GM19099 (cell line): ENCODE measurements around the gene HAO1.

Source experiments
- POLR2A ChIP-seq: IDR thresholded peaks from 3 replicates; pipeline ENCODE4 v1.6.1; 2011; ENCODE audit warnings: low read depth; ENCODE audit not compliant: insufficient read length; ENCODE audit errors: extremely low read depth

HAO1 gene

GRCh38 chr20:7940341-7940740, at the start of gene HAO1:
HAO1 (minus strand) TSS chr20:7940458; CDS start chr20:7940422, 36 bp downstream.
- no peak for TF ChIP-seq POLR2A

GRCh38 chr20:7989379-7989778, 49.1 kb upstream of the HAO1 start:
- no peak for TF ChIP-seq POLR2A

GRCh38 chr20:7985916-7986315, 45.7 kb upstream of the HAO1 start:
- TF ChIP-seq POLR2A = no peak

GRCh38 chr20:7984192-7984591, 43.9 kb upstream of the HAO1 start:
- no peak for TF ChIP-seq POLR2A

- TF ChIP-seq POLR2A = no peak
Observed at GRCh38 chr20:7981374-7981773, 41.1 kb upstream of the HAO1 start.

GRCh38 chr20:7980332-7981046, 40.2 kb upstream of the HAO1 start:
- no peak for TF ChIP-seq POLR2A

- TF ChIP-seq POLR2A = no peak
Observed at GRCh38 chr20:7977709-7978108, 37.5 kb upstream of the HAO1 start.

- TF ChIP-seq POLR2A = no peak
Observed at GRCh38 chr20:7975851-7976414, 35.7 kb upstream of the HAO1 start.

- no peak for TF ChIP-seq POLR2A
Observed at GRCh38 chr20:7974785-7975435, 34.7 kb upstream of the HAO1 start.

GRCh38 chr20:7971536-7972280, 31.4 kb upstream of the HAO1 start:
- TF ChIP-seq POLR2A = no peak

- no peak for TF ChIP-seq POLR2A
Observed at GRCh38 chr20:7967199-7967844, 27.1 kb upstream of the HAO1 start.

GRCh38 chr20:7966176-7966575, 25.9 kb upstream of the HAO1 start:
- TF ChIP-seq POLR2A = no peak

GRCh38 chr20:7959484-7959883, 19.2 kb upstream of the HAO1 start:
- TF ChIP-seq POLR2A = no peak

GRCh38 chr20:7950387-7950786, 10.1 kb upstream of the HAO1 start:
- TF ChIP-seq POLR2A = no peak

GRCh38 chr20:7943891-7944290, 3.6 kb upstream of the HAO1 start:
- TF ChIP-seq POLR2A = no peak
